Liver (tissue), 9 donors: ENCODE results near the gene PLEKHN1. TPM values are rescaled to one million over a fixed set of nuclear protein-coding genes. Genes with fewer than 3 reads are reported as not detected.

Experiments
- DNase-seq: peaks from one replicate; pipeline ENCODE4 v3.0.0-alpha.2; 2017; ENCODE audit warnings: low spot score
- H3K27ac ChIP-seq, 2 donors: one replicate each; pipeline ENCODE4 v1.7.0; 2013; ENCODE audit warnings: inconsistent platforms in 2 of 2, low read length in 2 of 2, control low read depth in 1 of 2, low read depth in 1 of 2, mild to moderate bottlenecking in 1 of 2
- H3K27me3 ChIP-seq, 4 donors: one replicate each; pipeline versions ENCODE4 v1.6.1 to v1.7.0; 2013; ENCODE audit warnings: low read length in 3 of 4, inconsistent platforms in 1 of 4, mild to moderate bottlenecking in 1 of 4, moderate library complexity in 1 of 4; ENCODE audit not compliant: control insufficient read depth in 4 of 4, insufficient read depth in 4 of 4
- H3K36me3 ChIP-seq, 4 donors: one replicate each; pipeline versions ENCODE4 v1.6.1 to v1.7.0; 2013; ENCODE audit warnings: low read length in 3 of 4, mild to moderate bottlenecking in 3 of 4, low read depth in 1 of 4, moderate library complexity in 1 of 4; ENCODE audit not compliant: control insufficient read depth in 4 of 4, insufficient read depth in 3 of 4
- H3K4me1 ChIP-seq, 4 donors: one replicate each; pipeline versions ENCODE4 v1.6.1 to v1.7.0; 2013; ENCODE audit warnings: low read length in 3 of 4, mild to moderate bottlenecking in 3 of 4, moderate library complexity in 1 of 4; ENCODE audit not compliant: control insufficient read depth in 4 of 4, insufficient read depth in 4 of 4
- H3K4me3 ChIP-seq, 3 donors: one replicate each; pipeline versions ENCODE4 v1.6.1 to v1.7.0; 2013; ENCODE audit warnings: low read length in 3 of 3, control low read depth in 1 of 3, low read depth in 1 of 3, mild to moderate bottlenecking in 1 of 3
- H3K9ac ChIP-seq, 2 donors: one replicate each; pipeline ENCODE4 v1.7.0; 2013; ENCODE audit warnings: low read length in 2 of 2, mild to moderate bottlenecking in 2 of 2, moderate library complexity in 2 of 2, control low read depth in 1 of 2, low read depth in 1 of 2
- H3K9me3 ChIP-seq, 4 donors: one replicate each; pipeline versions ENCODE4 v1.6.1 to v1.7.0; 2013; ENCODE audit warnings: low read length in 3 of 4; ENCODE audit not compliant: control insufficient read depth in 4 of 4
- ATF3 ChIP-seq: IDR thresholded peaks from 2 replicates; pipeline ENCODE4 v1.6.1; 2016; ENCODE audit warnings: antibody characterized with exemption
- EGR1 ChIP-seq, 2 donors: IDR thresholded peaks; 2 replicates each; pipeline ENCODE4 v1.6.1; 2016 to 2018; ENCODE audit warnings: antibody characterized with exemption in 2 of 2, low read depth in 2 of 2
- GABPA ChIP-seq, 2 donors: IDR thresholded peaks in 1 of 2; conservative IDR thresholded peaks in 1 of 2; 2 replicates each; pipeline ENCODE4 v1.6.1; 2016; ENCODE audit warnings: antibody characterized with exemption in 2 of 2, mild to moderate bottlenecking in 1 of 2, moderate library complexity in 1 of 2
- JUND ChIP-seq, 2 donors: IDR thresholded peaks; 2 replicates each; pipeline ENCODE4 v1.6.1; 2016; ENCODE audit warnings: antibody characterized with exemption in 2 of 2
- REST ChIP-seq: IDR thresholded peaks from 2 replicates; pipeline ENCODE4 v1.6.1; 2016; ENCODE audit warnings: antibody characterized with exemption, mild to moderate bottlenecking
- TAF1 ChIP-seq: conservative IDR thresholded peaks from 2 replicates; pipeline ENCODE4 v1.6.1; 2016; ENCODE audit warnings: antibody characterized with exemption, mild to moderate bottlenecking
- YY1 ChIP-seq: IDR thresholded peaks from 2 replicates; pipeline ENCODE4 v1.6.1; 2016; ENCODE audit warnings: antibody characterized with exemption, mild to moderate bottlenecking
- WGBS: extraction: QIAGEN DNeasy Blood & Tissue Kit; methylation state at CpG from one replicate; pipeline ENCODE4 v1.1.7; 2013; 5-methylcytosine and 5-hydroxymethylcytosine counted together
- polyA plus RNA-seq, 2 donors: library from polyadenylated mRNA; stranded (reverse) in 1 of 2; unstranded in 1 of 2; fragments of 200-250 nt in 1 of 2; fragments of >200 nt in 1 of 2; fragmentation: Nextera tagmentation in 1 of 2; extraction: Ambion mirVana in 1 of 2; gene quantifications; one replicate each; pipeline versions ENCODE4 v1.2.1 to v1.2.3, GENCODE V29; 2013 to 2015
- total RNA-seq, 2 donors: library from RNA; depleted of rRNA; stranded (reverse); fragments of >200 nt; gene quantifications; one replicate each; pipeline ENCODE4 v1.2.3, GENCODE V29; 2014
- TF ChIP-seq, protein P1 (sequence below): IDR thresholded peaks from 2 replicates; pipeline ENCODE4 v1.6.1; 2016; ENCODE audit warnings: antibody characterized with exemption
- donor health status: healthy.
- donor health status: healthy.
- donor health status: healthy.
- donor health status: healthy.
- donor health status: healthy.

Gene PLEKHN1
- total and polyA plus RNA-seq, 4 donors, result 0.17 to 0.18 TPM; not detected in 2

DNA sequence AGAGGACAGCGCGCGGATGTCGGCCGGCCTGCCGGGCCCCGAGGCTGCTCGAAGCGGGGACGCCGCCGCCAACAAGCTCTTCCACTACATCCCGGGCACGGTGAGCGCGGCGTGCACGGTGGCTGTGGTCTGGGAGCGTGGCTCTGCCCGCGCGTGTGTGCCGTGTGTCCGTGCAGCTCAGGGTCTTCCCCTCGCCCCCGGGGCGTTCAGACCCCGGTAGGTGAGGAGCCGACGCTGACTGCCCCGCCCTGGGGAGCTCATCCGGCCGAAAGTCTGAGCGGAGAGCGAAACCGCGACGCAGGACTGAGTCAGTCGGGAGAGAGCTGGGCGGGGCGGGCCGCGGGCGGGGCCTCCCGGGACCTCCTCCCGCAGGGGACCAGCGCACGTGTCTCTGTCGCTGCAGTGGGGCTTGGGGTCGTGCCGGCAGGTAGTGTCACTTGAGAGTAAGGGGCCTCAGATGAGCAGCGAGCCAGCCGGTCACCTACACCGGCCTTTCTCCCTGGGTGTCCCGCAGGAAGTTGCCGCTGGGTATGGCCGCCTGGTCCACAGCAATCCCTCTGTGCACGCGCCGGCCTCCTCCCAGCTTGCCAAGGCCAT, 520 bp downstream of the PLEKHN1 start:
- peak overlapping the region; percentile 28 to 66 for H3K27ac ChIP-seq
- no peaks in the 10 kb centered on the region for H3K9me3 ChIP-seq
- peaks cover 0 to 6% (median 0%) of the 10 kb centered on the region in 4 donors for H3K36me3 ChIP-seq
- peak overlapping the region in 1 of 2 donors; percentile 41 for H3K9ac ChIP-seq
- peaks cover 0 to 12% (median 1%) of the 10 kb centered on the region in 4 donors for H3K27me3 ChIP-seq
- peak overlapping the region; percentile 11 to 70 (median 68) for H3K4me3 ChIP-seq
- no peak for DNase-seq
- TF ChIP-seq, protein P1, sequence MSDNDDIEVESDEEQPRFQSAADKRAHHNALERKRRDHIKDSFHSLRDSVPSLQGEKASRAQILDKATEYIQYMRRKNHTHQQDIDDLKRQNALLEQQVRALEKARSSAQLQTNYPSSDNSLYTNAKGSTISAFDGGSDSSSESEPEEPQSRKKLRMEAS, result no peak
- TF ChIP-seq REST (no peak), YY1 (no peak), ATF3 (no peak)
- H3K4me1 ChIP-seq, result peaks cover 3 to 12% (median 9%) of the 10 kb centered on the region in 4 donors
- WGBS, result under 1% methylated on average over 60 of the region's 60 CpGs

- TF ChIP-seq YY1, result no peak
- TF ChIP-seq REST, result no peak
- TF ChIP-seq EGR1 (IDR thresholded peaks at IDR 0.05; ENCODE audit: low read depth in 2 of 2), result no peak
- TF ChIP-seq GABPA (IDR thresholded peaks at IDR 0.05 in 1 of 2, conservative IDR thresholded peaks at IDR 0.05 in 1 of 2), result no peak
- no peak for TF ChIP-seq JUND (IDR thresholded peaks at IDR 0.05)
- TF ChIP-seq TAF1, result no peak
- Histone ChIP-seq H3K9me3 (no peaks in the 10 kb centered on the region), H3K27ac (no peak overlapping the region), H3K27me3 (peaks cover 0 to 14% (median 1%) of the 10 kb centered on the region in 4 donors), H3K36me3 (peaks cover 0 to 4% (median 0%) of the 10 kb centered on the region in 4 donors), H3K9ac (no peak overlapping the region), H3K4me3 (no peak overlapping the region), H3K4me1 (peaks cover 3 to 12% (median 9%) of the 10 kb centered on the region in 4 donors)
- 78% methylated on average over 23 of the region's 23 CpGs for WGBS
- no peak for DNase-seq
Observed at GRCh38 chr1:967466-968343, 1.4 kb downstream of the PLEKHN1 start.
